Body of pancreas (tissue), 4 donors: ENCODE data around the gene MUC5AC. TPM values are rescaled to one million over a fixed set of nuclear protein-coding genes. Genes with fewer than 3 reads are reported as not detected.

Experiments used
- ATAC-seq: fragments of 150-250 bp; one replicate; pipeline ENCODE4 v1.9.1; 2016
- DNase-seq, 4 donors: peaks; one replicate each; pipeline ENCODE4 v3.0.0-alpha.2; 2019
- H3K27ac ChIP-seq, 4 donors: fragments of 200-600 bp; sonication (generic); 1 replicate in 3 of 4; 2 replicates in 1 of 4; pipeline versions ENCODE4 v1.5.1 to v1.6.1; 2016 to 2019; ENCODE audit warnings: mild to moderate bottlenecking in 1 of 4, mixed read lengths in 1 of 4, moderate library complexity in 1 of 4
- H3K27me3 ChIP-seq, 2 donors: fragments of 200-600 bp; sonication (generic); one replicate each; pipeline ENCODE4 v1.6.0; 2016; ENCODE audit warnings: mild to moderate bottlenecking in 1 of 2
- H3K36me3 ChIP-seq, 2 donors: fragments of 200-600 bp; sonication (generic); replicated peaks in 1 of 2; 2 replicates each; pipeline ENCODE4 v1.5.1; 2016; ENCODE audit warnings: low read depth in 2 of 2; ENCODE audit not compliant: insufficient read depth in 1 of 2
- H3K4me1 ChIP-seq: fragments of 200-600 bp; sonication (generic); one replicate; pipeline ENCODE4 v1.6.0; 2016
- H3K4me3 ChIP-seq, 2 donors: fragments of 200-600 bp; sonication (generic); 1 replicate in 1 of 2; 2 replicates in 1 of 2; pipeline ENCODE4 v1.5.1; 2016 to 2019
- H3K9me3 ChIP-seq, 3 donors: fragments of 200-600 bp; sonication (generic); 1 replicate in 2 of 3; 2 replicates in 1 of 3; pipeline ENCODE4 v1.5.1; 2016
- POLR2A ChIP-seq, 3 donors: fragments of 450-650 bp; IDR thresholded peaks; one replicate each; pipeline ENCODE4 v1.6.1; 2016; ENCODE audit warnings: antibody characterized with exemption in 3 of 3, mild to moderate bottlenecking in 2 of 3
- WGBS, 2 donors: methylation state at CpG; one replicate each; pipeline ENCODE4 v1.1.5; 2017; 5-methylcytosine and 5-hydroxymethylcytosine counted together
- intact Hi-C: fragments of 100-400 bp; cut with DNase I; formaldehyde crosslinking; loops from one replicate; pipeline ENCODE4 v1.15.1; 2023
- total RNA-seq, 2 donors: library from RNA; depleted of rRNA; stranded (reverse); fragments of >200 nt; gene quantifications; one replicate each; pipeline ENCODE4 v1.1.0, GENCODE V29; 2016
- TF ChIP-seq, protein P1 (sequence below), 7 experiments: fragments of 450-650 bp in 4 of 7; fragments of 200-600 bp in 3 of 7; sonication (generic) in 3 of 7; IDR thresholded peaks; one replicate each; pipeline ENCODE4 v1.5.1; 2016 to 2019; ENCODE audit warnings: antibody characterized with exemption in 7 of 7

MUC5AC gene
- total RNA-seq, 2 donors from 2014 or later: under 0.01 to 1.8 TPM

DNA sequence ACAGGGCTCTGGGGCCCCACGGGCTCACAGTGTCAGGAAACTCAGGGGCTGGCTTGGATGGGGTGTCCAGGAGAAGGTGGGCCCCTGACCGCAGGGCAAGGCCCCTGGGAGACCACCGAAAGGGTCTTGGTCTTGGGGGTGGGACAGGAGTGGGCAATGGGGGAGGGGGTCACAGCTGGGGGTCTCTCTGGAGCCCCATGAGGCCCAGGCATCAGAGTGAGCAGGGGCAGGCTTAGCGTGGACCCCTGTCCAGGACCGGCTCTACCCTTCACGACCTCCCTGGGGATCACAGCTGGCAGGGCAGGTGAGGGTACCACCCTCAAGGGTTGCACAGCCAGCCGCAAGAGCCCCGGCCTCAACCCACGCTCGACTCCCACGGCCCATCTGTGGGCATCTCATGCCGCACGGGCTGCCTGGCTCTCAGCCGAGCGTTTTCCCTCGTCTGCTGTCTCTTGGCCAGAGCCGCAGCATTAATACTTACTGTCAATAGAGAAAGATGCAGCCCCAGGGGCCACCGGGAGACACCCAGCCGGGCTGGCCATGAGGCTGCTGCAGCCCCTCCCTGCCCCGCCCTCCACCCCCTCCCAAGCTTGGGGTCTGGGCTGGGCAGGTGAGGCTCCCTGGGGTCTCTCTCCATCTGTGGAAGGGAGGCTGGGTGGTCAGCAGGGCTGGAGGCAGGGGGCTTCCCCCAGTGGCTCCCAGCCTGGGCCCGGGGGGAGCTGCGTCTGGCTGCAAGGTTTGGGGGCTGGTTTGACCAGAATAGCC, 65.8 kb downstream of the MUC5AC start:
- no peak for ATAC-seq
- TF ChIP-seq, protein P1, sequence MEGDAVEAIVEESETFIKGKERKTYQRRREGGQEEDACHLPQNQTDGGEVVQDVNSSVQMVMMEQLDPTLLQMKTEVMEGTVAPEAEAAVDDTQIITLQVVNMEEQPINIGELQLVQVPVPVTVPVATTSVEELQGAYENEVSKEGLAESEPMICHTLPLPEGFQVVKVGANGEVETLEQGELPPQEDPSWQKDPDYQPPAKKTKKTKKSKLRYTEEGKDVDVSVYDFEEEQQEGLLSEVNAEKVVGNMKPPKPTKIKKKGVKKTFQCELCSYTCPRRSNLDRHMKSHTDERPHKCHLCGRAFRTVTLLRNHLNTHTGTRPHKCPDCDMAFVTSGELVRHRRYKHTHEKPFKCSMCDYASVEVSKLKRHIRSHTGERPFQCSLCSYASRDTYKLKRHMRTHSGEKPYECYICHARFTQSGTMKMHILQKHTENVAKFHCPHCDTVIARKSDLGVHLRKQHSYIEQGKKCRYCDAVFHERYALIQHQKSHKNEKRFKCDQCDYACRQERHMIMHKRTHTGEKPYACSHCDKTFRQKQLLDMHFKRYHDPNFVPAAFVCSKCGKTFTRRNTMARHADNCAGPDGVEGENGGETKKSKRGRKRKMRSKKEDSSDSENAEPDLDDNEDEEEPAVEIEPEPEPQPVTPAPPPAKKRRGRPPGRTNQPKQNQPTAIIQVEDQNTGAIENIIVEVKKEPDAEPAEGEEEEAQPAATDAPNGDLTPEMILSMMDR (IDR thresholded peaks at IDR 0.05): no peak
- TF ChIP-seq POLR2A (IDR thresholded peaks at IDR 0.05): no peak
- H3K27me3 ChIP-seq: peaks cover 0 to 30% of the 10 kb centered on the region in 2 donors
- intact Hi-C loops: no loop called here
- H3K36me3 ChIP-seq: no peaks in the 10 kb centered on the region
- H3K27ac ChIP-seq: no peak overlapping the region
- WGBS, 2 donors: 19 to 37% methylated on average over 6 to 21 of the region's 22 CpGs
- H3K9me3 ChIP-seq: no peaks in the 10 kb centered on the region
- DNase-seq: peak in 2 of 4 donors; percentile 15 to 24
- no peak overlapping the region for H3K4me3 ChIP-seq
- peaks cover 16% of the 10 kb centered on the region for H3K4me1 ChIP-seq

DNA sequence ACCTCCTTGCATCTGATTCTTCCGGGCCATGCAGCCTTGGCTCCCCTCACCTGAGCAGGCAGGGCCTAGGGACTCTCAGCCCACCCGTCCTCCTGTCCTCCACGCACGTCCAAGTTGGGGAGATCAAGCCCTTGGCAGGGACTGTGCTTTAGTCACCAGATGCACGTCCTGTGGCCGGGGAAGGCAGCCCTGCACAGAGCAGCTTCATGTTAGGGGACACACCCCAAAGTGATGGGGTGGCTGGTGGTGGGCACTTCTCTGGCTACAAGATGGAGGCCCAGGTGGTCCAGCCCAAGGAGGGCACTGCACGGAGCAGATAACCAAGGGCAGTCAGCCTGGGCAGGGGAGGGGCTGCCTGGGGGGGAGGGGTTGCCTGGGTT, 66.3 kb downstream of the MUC5AC start:
- no peaks in the 10 kb centered on the region for H3K36me3 ChIP-seq
- no peaks in the 10 kb centered on the region for H3K9me3 ChIP-seq
- H3K4me1 ChIP-seq: peaks cover 16% of the 10 kb centered on the region
- DNase-seq (peak in 2 of 4 donors; percentile 3 to 8), ATAC-seq (no peak)
- TF ChIP-seq POLR2A (IDR thresholded peaks at IDR 0.05): no peak
- TF ChIP-seq, protein P1 (IDR thresholded peaks at IDR 0.05): no peak
- intact Hi-C loops: no loop called here
- WGBS, 2 donors: 20 to 48% methylated on average over 1 to 6 of the region's 7 CpGs
- H3K27ac ChIP-seq: no peak overlapping the region
- H3K4me3 ChIP-seq: no peak overlapping the region
- H3K27me3 ChIP-seq: peaks cover 0 to 30% of the 10 kb centered on the region in 2 donors

DNA sequence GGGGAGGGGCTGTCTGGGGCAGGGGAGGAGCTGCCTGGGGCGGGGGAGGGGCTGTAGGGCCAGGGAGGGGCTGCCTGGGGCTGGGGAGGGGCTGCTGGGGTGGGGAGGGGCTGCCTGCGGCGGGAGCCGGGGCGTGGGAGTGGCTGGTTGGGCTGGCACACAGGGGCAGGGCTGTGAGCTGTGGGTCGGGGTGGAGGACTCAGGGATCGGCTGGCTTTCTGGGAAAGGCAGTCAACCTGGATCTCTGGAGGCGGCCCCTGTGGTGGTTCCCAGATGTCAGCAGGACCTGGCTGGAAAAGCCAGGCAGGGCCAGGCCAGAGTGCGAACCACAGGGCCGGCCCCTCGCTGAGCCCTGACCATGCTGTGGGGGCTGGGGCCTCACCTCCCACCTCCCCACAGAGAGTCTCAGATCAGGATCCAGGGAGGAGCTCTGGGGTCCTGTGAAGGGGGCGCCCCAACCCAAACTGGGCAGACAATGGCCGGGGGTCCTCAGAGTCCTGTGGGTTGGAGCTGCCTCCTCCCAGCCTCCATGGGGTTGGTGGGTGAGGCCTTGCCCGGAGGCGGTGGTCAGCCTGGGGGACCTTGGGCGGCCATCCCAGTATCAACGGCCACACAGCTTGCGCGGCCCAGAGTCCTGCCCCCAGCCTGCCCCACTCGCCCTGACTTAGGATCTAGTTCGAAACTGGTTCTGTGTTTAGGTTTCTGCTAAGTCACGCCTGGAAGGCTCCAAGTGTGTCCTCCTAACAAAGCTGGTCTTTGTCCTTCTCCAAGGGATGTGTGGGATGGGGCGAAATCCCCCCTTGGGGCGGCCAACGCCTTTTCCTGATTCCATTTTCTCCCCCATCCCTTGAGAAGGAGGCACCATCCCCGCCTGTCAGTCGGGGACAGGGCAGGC, 67.0 kb downstream of the MUC5AC start:
- peak in 2 of 4 donors; percentile 4 to 17 for DNase-seq
- no peaks in the 10 kb centered on the region for H3K9me3 ChIP-seq
- ATAC-seq: no peak
- WGBS, 2 donors: 46 to 51% methylated on average over 15 of the region's 27 CpGs
- no peaks in the 10 kb centered on the region for H3K36me3 ChIP-seq
- H3K4me1 ChIP-seq: peaks cover 13% of the 10 kb centered on the region
- intact Hi-C loops: no loop called here
- H3K27me3 ChIP-seq: peaks cover 0 to 31% of the 10 kb centered on the region in 2 donors
- no peak overlapping the region for H3K4me3 ChIP-seq
- no peak overlapping the region for H3K27ac ChIP-seq
- no peak for TF ChIP-seq POLR2A (IDR thresholded peaks at IDR 0.05)
- TF ChIP-seq, protein P1 (IDR thresholded peaks at IDR 0.05): no peak

DNA sequence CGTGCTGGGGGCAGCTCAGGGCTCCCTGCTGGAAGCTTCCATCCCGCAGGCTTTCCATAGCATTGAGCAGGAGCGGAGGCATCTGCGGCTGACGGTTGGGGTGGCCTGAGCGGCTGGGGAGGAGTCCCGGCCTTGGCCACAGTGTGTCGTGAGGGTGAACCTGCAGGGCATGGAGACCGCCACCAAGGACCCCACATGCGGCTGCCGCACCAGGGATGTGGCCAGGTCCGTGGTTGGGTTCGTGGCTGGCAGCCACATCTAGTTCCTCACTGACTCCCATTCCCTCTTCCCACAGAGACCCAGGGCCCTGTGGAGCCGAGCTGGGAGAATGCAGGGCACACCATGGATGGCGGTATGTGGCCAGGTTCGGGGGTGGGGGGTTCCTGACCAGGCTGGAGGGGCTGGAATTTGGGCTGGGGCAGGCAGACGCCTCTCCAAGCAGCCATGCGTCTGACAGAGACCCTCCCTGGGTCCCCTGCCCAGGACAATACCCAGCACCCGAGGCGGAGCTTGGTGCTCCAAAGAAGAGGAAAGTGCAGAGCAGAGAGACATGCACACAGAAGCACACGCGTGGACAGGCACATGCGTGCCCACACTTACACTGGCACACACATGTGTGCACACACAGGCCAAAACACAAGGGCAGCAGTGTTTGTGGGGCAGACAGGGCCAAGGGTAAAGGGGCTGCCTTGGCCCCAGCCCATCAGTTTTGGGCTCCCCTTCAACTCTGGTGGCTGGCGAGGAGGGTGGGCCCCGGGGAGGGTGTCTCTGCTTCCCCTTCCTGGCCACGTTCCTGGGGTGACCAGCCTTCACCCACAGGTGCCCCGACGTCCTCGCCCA, 67.9 kb downstream of the MUC5AC start:
- ATAC-seq: no peak
- no peak for TF ChIP-seq POLR2A (IDR thresholded peaks at IDR 0.05)
- TF ChIP-seq, protein P1 (IDR thresholded peaks at IDR 0.05): no peak
- Histone ChIP-seq H3K4me1 (peaks cover 8% of the 10 kb centered on the region), H3K4me3 (no peak overlapping the region), H3K27me3 (peaks cover 0 to 29% of the 10 kb centered on the region in 2 donors), H3K36me3 (no peaks in the 10 kb centered on the region), H3K9me3 (no peaks in the 10 kb centered on the region), H3K27ac (no peak overlapping the region)
- intact Hi-C loops: no loop called here
- 73 to 79% methylated on average over 12 to 24 of the region's 29 CpGs for WGBS, 2 donors
- peak in 2 of 4 donors; percentile 3 to 10 for DNase-seq
